ENCODE measurements around the gene CLCN3. TPM values are rescaled to one million over a fixed set of nuclear protein-coding genes. Genes with fewer than 3 reads are reported as not detected.

CLCN3 gene
- total and polyA plus RNA-seq, 2 of the 4 experiments (the other 2 are of a cell fraction) = 13.0 to 22.8 TPM

GRCh38 chr4:169659716-169660670, 39.6 kb downstream of the CLCN3 start:
- WGBS, 2 experiments (ENCODE audit: extremely low coverage in 2 of 2, insufficient read length in 1 of 2) = 0% methylated on average over 2 of the region's 14 CpGs; no CpG with 5 or more reads in 1 of the 2 experiments
- POLR2A ChIA-PET (ENCODE audit: unreplicated experiment) = interaction anchor here (0.6 to 0.7 kb wide), 3 partner anchors 41 to 1482 kb away, joined by 3 to 4 read pairs (median 4); no protein-coding TSS in a partner anchor
- ATAC-seq (ENCODE audit: low read depth) (peak; percentile 96), DNase-seq (peak; percentile 99)
- Histone ChIP-seq H4K8ac (ENCODE audit: low read depth in 2 of 2, low read length in 2 of 2) (peak overlapping the region; percentile 14 to 38; a peak in 2 of 4 replicates), H2BK120ac (ENCODE audit: low read depth, low read length) (peak overlapping the region; percentile 8), H2AK5ac (ENCODE audit: low read depth, low read length) (no peak overlapping the region), H3K79me1 (ENCODE audit: low read depth in 1 of 2, low read length in 2 of 2) (peaks cover 8 to 14% of the 10 kb centered on the region in 2 experiments; a peak in 2 of 4 replicates), H2BK15ac (ENCODE audit: low read depth, low read length) (no peak overlapping the region), H3K27ac (ENCODE audit: insufficient read depth, low read length) (peak overlapping the region; percentile 55; the same call in 1 of the 2 replicates), H3K27me3 (ENCODE audit: control insufficient read depth, insufficient read depth, low read length) (no peaks in the 10 kb centered on the region), H2BK20ac (ENCODE audit: low read depth, low read length) (peak overlapping the region; percentile 1; the same call in 1 of the 2 replicates), H2BK5ac (ENCODE audit: low read depth, low read length, poor library complexity, severe bottlenecking) (peak overlapping the region; percentile 71), H3K9ac (ENCODE audit: low read depth, low read length) (peak overlapping the region; percentile 77), H2AFZ (replicated peaks; ENCODE audit: low read length, poor library complexity) (peak overlapping the region; percentile 66), H3K23ac (ENCODE audit: low read depth, low read length) (peak overlapping the region; percentile 27; the same call in 1 of the 2 replicates), H3K4me1 (ENCODE audit: control insufficient read depth, insufficient read depth, low read length) (0 out of 2 replicates have a peak, but pooled peaks cover 2% of the 10 kb centered on the region), H3K18ac (ENCODE audit: low read depth, low read length) (peak overlapping the region; percentile 63; the same call in 1 of the 2 replicates), H4K20me1 (ENCODE audit: insufficient read depth, low read length) (no peaks in the 10 kb centered on the region), H3K9me1 (ENCODE audit: insufficient read depth, low read length) (0 out of 2 replicates have a peak, but pooled peaks cover 2% of the 10 kb centered on the region), H3K56ac (ENCODE audit: extremely low read depth, insufficient read depth, low read length) (peak overlapping the region; percentile 35; the same call in 1 of the 2 replicates), H4K5ac (ENCODE audit: low read depth, low read length) (peak overlapping the region; percentile 77; the same call in 1 of the 2 replicates), H3K14ac (replicated peaks; ENCODE audit: low read depth, low read length) (peak overlapping the region; percentile 4; the same call in 1 of the 2 replicates), H3K4me2 (ENCODE audit: low read depth, low read length) (peak overlapping the region; percentile 94), H3K9me3 (ENCODE audit: control insufficient read depth, insufficient read depth, low read length) (no peaks in the 10 kb centered on the region), H3K4ac (ENCODE audit: low read depth, low read length) (peak overlapping the region; percentile 1; the same call in 1 of the 2 replicates), H3K4me3 (ENCODE audit: insufficient read depth, low read depth, low read length) (peak overlapping the region; percentile 61), H4K91ac (ENCODE audit: insufficient read depth, low read depth, low read length) (peak overlapping the region; percentile 17; the same call in 1 of the 2 replicates), H3K36me3 (ENCODE audit: control insufficient read depth, insufficient read depth, low read length) (no peaks in the 10 kb centered on the region), H2AK9ac (replicated peaks; ENCODE audit: low read depth, low read length, poor library complexity) (no peak overlapping the region)
- BruUV-seq (replicated peaks) = no TSS peak
- dilution Hi-C loops (cut with HindIII; ENCODE audit: low sequenced_read_pairs, unreplicated experiment) (no loop called here), in situ Hi-C loops (cut with MboI; ENCODE audit: low sequenced_read_pairs) (no loop called here), intact Hi-C loops (cut with micrococcal nuclease) (loop anchor here (1.0 kb wide), 1 partner anchor 40 kb away; the partner anchor contains the start of gene CLCN3)
- CTCF ChIA-PET = interaction anchor here (0.5 to 0.7 kb wide), 3 partner anchors 47 to 650 kb away, joined by 3 to 5 read pairs (median 3); partner anchors contain the start of gene CBR4
- TF ChIP-seq ELK1 (IDR thresholded peaks at IDR 0.05; ENCODE audit: borderline replicate concordance, low read depth, low read length) = no peak
- no peak for TF ChIP-seq USF2 (IDR thresholded peaks at IDR 0.05; ENCODE audit: low read depth, low read length)
- TF ChIP-seq NFE2L2 (IDR thresholded peaks at IDR 0.05; ENCODE audit: low read depth, low read length) = peak; percentile 73
- TF ChIP-seq CTCF (conservative IDR thresholded peaks at IDR 0.05; ENCODE audit: low read depth, low read length) = no peak
- no peak for TF ChIP-seq RCOR1 (IDR thresholded peaks at IDR 0.05; ENCODE audit: insufficient replicate concordance, low read length)
- no peak for TF ChIP-seq RFX5 (IDR thresholded peaks at IDR 0.05; ENCODE audit: low read depth, low read length)
- TF ChIP-seq MAZ (IDR thresholded peaks at IDR 0.05; ENCODE audit: borderline replicate concordance, low read depth, low read length) = no peak
- no peak for TF ChIP-seq MXI1 (IDR thresholded peaks at IDR 0.05; ENCODE audit: borderline replicate concordance, low read depth, low read length)
- peak; percentile 52 for TF ChIP-seq FOS (IDR thresholded peaks at IDR 0.05; ENCODE audit: low read depth, low read length)
- TF ChIP-seq MAFK (IDR thresholded peaks at IDR 0.05; ENCODE audit: low read depth, low read length) = peak; percentile 51
- TF ChIP-seq POLR2A (IDR thresholded peaks at IDR 0.05; ENCODE audit: low read depth, low read length) = peak; percentile 87
